Vagina (tissue), 2 donors: ENCODE results near the gene PLK5.

Experiments used
- POLR2A ChIP-seq, 2 donors: fragments of 450-650 bp; IDR thresholded peaks; one replicate each; pipeline ENCODE4 v1.6.1; 2017; ENCODE audit warnings: antibody characterized with exemption in 2 of 2, mild to moderate bottlenecking in 2 of 2, moderate library complexity in 2 of 2
- POLR2AphosphoS5 ChIP-seq, 2 donors: sonication (generic); formaldehyde crosslinking; IDR thresholded peaks; one replicate each; pipeline ENCODE4 v1.9.0; 2017; ENCODE audit warnings: antibody characterized with exemption in 2 of 2, mild to moderate bottlenecking in 2 of 2, low read depth in 1 of 2; ENCODE audit not compliant: insufficient read depth in 1 of 2

DNA sequence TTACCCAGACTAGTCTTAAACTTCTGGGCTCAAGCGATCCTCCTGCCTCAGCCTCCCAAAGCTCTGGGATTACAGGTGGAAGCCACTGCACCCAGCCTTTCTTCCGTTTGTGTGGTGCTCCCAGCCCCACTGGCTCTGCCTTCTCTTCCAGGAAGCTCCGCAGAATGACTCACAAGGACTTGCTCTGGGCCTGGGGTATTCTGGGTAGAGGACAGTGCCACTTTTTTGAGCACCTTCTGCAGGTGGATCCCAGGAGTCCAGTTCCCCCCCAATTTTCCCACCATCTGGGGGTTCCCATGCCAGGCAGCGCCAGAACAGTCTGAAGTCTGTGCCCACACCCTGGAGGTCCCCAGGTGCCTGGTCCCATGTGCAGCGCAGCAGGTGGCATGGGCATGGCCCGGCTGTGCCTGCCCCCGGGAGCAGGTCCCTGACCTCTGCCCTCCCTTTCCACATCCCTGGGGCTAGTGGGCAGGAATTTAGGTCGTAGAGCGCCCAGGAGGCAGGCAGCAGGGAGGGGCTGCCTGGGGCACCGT, 31.3 kb upstream of the PLK5 start:
- TF ChIP-seq POLR2A (IDR thresholded peaks at IDR 0.05) (no peak), POLR2AphosphoS5 (IDR thresholded peaks at IDR 0.05; ENCODE audit: insufficient read depth in 1 of 2, low read depth in 1 of 2) (no peak)
